SK-N-SH (cell line): ENCODE data around the gene RET.
A peak's percentile ranks its signal among the peaks of the same experiment; 100 is the strongest.

Source experiments
- CHD2 ChIP-seq: fragments of 150-350 bp; IDR thresholded peaks from 2 replicates; pipeline ENCODE4 v1.6.1; 2018; ENCODE audit warnings: low read length; ENCODE audit not compliant: partially characterized antibody
- EP300 ChIP-seq, 2 experiments: IDR thresholded peaks; 2 replicates each; pipeline versions ENCODE4 v1.4.0 to v1.6.1; 2012; ENCODE audit warnings: borderline replicate concordance in 1 of 2, low read depth in 1 of 2, low read length in 1 of 2
- EZH2phosphoT487 ChIP-seq: fragments of 200-600 bp; sonication (generic); IDR thresholded peaks from 2 replicates; pipeline ENCODE4 v1.6.1; 2017; ENCODE audit warnings: low read depth, mixed run types, mild to moderate bottlenecking, antibody characterized with exemption, moderate library complexity, borderline replicate concordance
- JUND ChIP-seq: IDR thresholded peaks from 2 replicates; pipeline ENCODE4 v1.4.0; 2012
- MAX ChIP-seq: IDR thresholded peaks from 2 replicates; pipeline ENCODE4 v1.4.0; 2012; ENCODE audit warnings: low read depth
- NFIC ChIP-seq: IDR thresholded peaks from 2 replicates; pipeline ENCODE4 v1.4.0; 2012; ENCODE audit warnings: borderline replicate concordance
- RAD21 ChIP-seq: IDR thresholded peaks from 2 replicates; pipeline ENCODE4 v1.6.1; 2012; ENCODE audit warnings: mild to moderate bottlenecking, low read length
- RXRA ChIP-seq: IDR thresholded peaks from 2 replicates; pipeline ENCODE4 v1.4.0; 2012; ENCODE audit warnings: low read depth, mild to moderate bottlenecking, borderline replicate concordance
- TF ChIP-seq, protein P1 (sequence below): fragments of 200-600 bp; sonication (generic); IDR thresholded peaks from 2 replicates; pipeline ENCODE4 v1.6.1; 2017; ENCODE audit warnings: antibody characterized with exemption, mild to moderate bottlenecking, moderate library complexity

- TF ChIP-seq, protein P1, sequence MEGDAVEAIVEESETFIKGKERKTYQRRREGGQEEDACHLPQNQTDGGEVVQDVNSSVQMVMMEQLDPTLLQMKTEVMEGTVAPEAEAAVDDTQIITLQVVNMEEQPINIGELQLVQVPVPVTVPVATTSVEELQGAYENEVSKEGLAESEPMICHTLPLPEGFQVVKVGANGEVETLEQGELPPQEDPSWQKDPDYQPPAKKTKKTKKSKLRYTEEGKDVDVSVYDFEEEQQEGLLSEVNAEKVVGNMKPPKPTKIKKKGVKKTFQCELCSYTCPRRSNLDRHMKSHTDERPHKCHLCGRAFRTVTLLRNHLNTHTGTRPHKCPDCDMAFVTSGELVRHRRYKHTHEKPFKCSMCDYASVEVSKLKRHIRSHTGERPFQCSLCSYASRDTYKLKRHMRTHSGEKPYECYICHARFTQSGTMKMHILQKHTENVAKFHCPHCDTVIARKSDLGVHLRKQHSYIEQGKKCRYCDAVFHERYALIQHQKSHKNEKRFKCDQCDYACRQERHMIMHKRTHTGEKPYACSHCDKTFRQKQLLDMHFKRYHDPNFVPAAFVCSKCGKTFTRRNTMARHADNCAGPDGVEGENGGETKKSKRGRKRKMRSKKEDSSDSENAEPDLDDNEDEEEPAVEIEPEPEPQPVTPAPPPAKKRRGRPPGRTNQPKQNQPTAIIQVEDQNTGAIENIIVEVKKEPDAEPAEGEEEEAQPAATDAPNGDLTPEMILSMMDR = no peak
- TF ChIP-seq EP300 (IDR thresholded peaks at IDR 0.05; ENCODE audit: borderline replicate concordance in 1 of 2, low read depth in 1 of 2, low read length in 1 of 2) (peak in 1 of 2 experiments; percentile 17; a peak in 1 of 4 replicates), NFIC (no peak), MAX (no peak), RXRA (no peak), EZH2phosphoT487 (no peak), JUND (no peak), CHD2 (no peak), RAD21 (no peak)
These were observed 7.3 kb upstream of the RET start for GRCh38 chr10:43069579-43069978.
